H9 (cell line): ENCODE measurements around the gene PRKAG2. TPM values are rescaled to one million over a fixed set of nuclear protein-coding genes. Genes with fewer than 3 reads are reported as not detected.

ENCODE experiments used
- DNase-seq: peaks from one replicate; pipeline ENCODE4 v3.0.0-alpha.2; 2017
- H2AFZ ChIP-seq: one replicate; pipeline ENCODE4 v1.6.1; 2013; ENCODE audit warnings: mild to moderate bottlenecking, low read length, control low read depth, moderate library complexity
- H2AK5ac ChIP-seq: 2 replicates; pipeline ENCODE4 v1.6.1; 2013; ENCODE audit warnings: low read length, control low read depth, mixed read lengths; ENCODE audit not compliant: insufficient read length
- H2BK120ac ChIP-seq: one replicate; pipeline ENCODE4 v1.6.1; 2013; ENCODE audit warnings: low read depth, mild to moderate bottlenecking, low read length, control low read depth, inconsistent platforms; ENCODE audit not compliant: poor library complexity, severe bottlenecking
- H2BK12ac ChIP-seq: 2 replicates; pipeline ENCODE4 v1.6.1; 2013; ENCODE audit warnings: low read length, control low read depth, mixed read lengths, low read depth; ENCODE audit not compliant: insufficient read length
- H2BK15ac ChIP-seq: 2 replicates; pipeline ENCODE4 v1.6.1; 2013; ENCODE audit warnings: low read depth, low read length, control low read depth
- H2BK20ac ChIP-seq: one replicate; pipeline ENCODE4 v1.6.1; 2013; ENCODE audit warnings: low read depth, mild to moderate bottlenecking, low read length, control low read depth, inconsistent platforms; ENCODE audit not compliant: poor library complexity, severe bottlenecking
- H2BK5ac ChIP-seq: 2 replicates; pipeline ENCODE4 v1.6.1; 2013; ENCODE audit warnings: low read length, control low read depth, mixed read lengths; ENCODE audit not compliant: insufficient read length
- H3K14ac ChIP-seq: 2 replicates; pipeline ENCODE4 v1.6.1; 2013; ENCODE audit warnings: low read length, control low read depth; ENCODE audit not compliant: insufficient read depth
- H3K18ac ChIP-seq: 2 replicates; pipeline ENCODE4 v1.6.1; 2013; ENCODE audit warnings: low read depth, mild to moderate bottlenecking, mixed read lengths, low read length, control low read depth; ENCODE audit not compliant: insufficient read length
- H3K23ac ChIP-seq: 2 replicates; pipeline ENCODE4 v1.6.1; 2013; ENCODE audit warnings: low read length, control low read depth, mixed read lengths, low read depth; ENCODE audit not compliant: insufficient read length
- H3K23me2 ChIP-seq: 2 replicates; pipeline ENCODE4 v1.6.1; 2013; ENCODE audit warnings: low read depth, mild to moderate bottlenecking, mixed read lengths, low read length, control low read depth; ENCODE audit not compliant: insufficient read length, poor library complexity, severe bottlenecking
- H3K27ac ChIP-seq: 2 replicates; pipeline ENCODE4 v1.5.1; 2013; ENCODE audit warnings: low read length, control low read depth, mixed read lengths, low read depth; ENCODE audit not compliant: insufficient read length
- H3K27me3 ChIP-seq: 2 replicates; pipeline ENCODE4 v1.6.1; 2013; ENCODE audit warnings: low read length, control low read depth, inconsistent platforms; ENCODE audit not compliant: insufficient read depth
- H3K4ac ChIP-seq: 2 replicates; pipeline ENCODE4 v1.6.1; 2013; ENCODE audit warnings: low read depth, mild to moderate bottlenecking, control low read depth, inconsistent platforms, low read length, moderate library complexity
- H3K4me1 ChIP-seq: 2 replicates; pipeline ENCODE4 v1.6.1; 2013; ENCODE audit warnings: low read length, control low read depth, inconsistent platforms; ENCODE audit not compliant: insufficient read depth
- H3K4me2 ChIP-seq: 2 replicates; pipeline ENCODE4 v1.6.1; 2013; ENCODE audit warnings: low read length, control low read depth, mixed read lengths; ENCODE audit not compliant: insufficient read length, insufficient read depth
- H3K56ac ChIP-seq: 2 replicates; pipeline ENCODE4 v1.6.1; 2013; ENCODE audit warnings: low read depth, mild to moderate bottlenecking, mixed read lengths, low read length, control low read depth; ENCODE audit not compliant: insufficient read length
- H3K79me1 ChIP-seq: 2 replicates; pipeline ENCODE4 v1.6.1; 2013; ENCODE audit warnings: low read depth, mild to moderate bottlenecking, moderate library complexity, low read length, control low read depth, inconsistent platforms; ENCODE audit not compliant: insufficient read depth, poor library complexity, severe bottlenecking
- H3K79me2 ChIP-seq: 2 replicates; pipeline ENCODE4 v1.6.1; 2013; ENCODE audit warnings: low read length, control low read depth, inconsistent platforms; ENCODE audit not compliant: insufficient read depth
- H3K9ac ChIP-seq: 2 replicates; pipeline ENCODE4 v1.6.1; 2013; ENCODE audit warnings: low read length, control low read depth, mixed read lengths; ENCODE audit not compliant: insufficient read length; ENCODE audit errors: extremely low read depth
- H3K9me3 ChIP-seq: one replicate; pipeline ENCODE4 v1.6.1; 2013; ENCODE audit warnings: low read depth, low read length, inconsistent platforms; ENCODE audit not compliant: control insufficient read depth
- H3T11ph ChIP-seq: one replicate; pipeline ENCODE4 v1.6.1; 2013; ENCODE audit warnings: mild to moderate bottlenecking, low read length, control low read depth, inconsistent platforms
- H4K20me1 ChIP-seq: one replicate; pipeline ENCODE4 v1.6.1; 2013; ENCODE audit not compliant: control insufficient read depth, insufficient read length, insufficient read depth
- H4K5ac ChIP-seq: 2 replicates; pipeline ENCODE4 v1.6.1; 2013; ENCODE audit warnings: low read depth, mild to moderate bottlenecking, mixed read lengths, low read length, control low read depth; ENCODE audit not compliant: insufficient read length
- H4K8ac ChIP-seq: replicated peaks from 2 replicates; pipeline ENCODE4 v1.6.1; 2013; ENCODE audit warnings: low read length, control low read depth, mixed read lengths, low read depth; ENCODE audit not compliant: insufficient read length
- H4K91ac ChIP-seq: 2 replicates; pipeline ENCODE4 v1.6.1; 2013; ENCODE audit warnings: low read depth, mild to moderate bottlenecking, moderate library complexity, mixed read lengths, low read length, control low read depth; ENCODE audit not compliant: insufficient read length
- H3K27ac Mint-ChIP-seq, 3 experiments: 2 replicates in 2 of 3; 3 replicates in 1 of 3; pipeline ENCODE4 v1.8.0; 2020 to 2021; ENCODE audit warnings: mixed read lengths in 3 of 3, mild to moderate bottlenecking in 1 of 3, moderate library complexity in 1 of 3
- H3K27me3 Mint-ChIP-seq: 2 replicates; pipeline ENCODE4 v1.8.0; 2021; ENCODE audit warnings: low read depth, mild to moderate bottlenecking, moderate library complexity, mixed read lengths
- H3K36me3 Mint-ChIP-seq, 3 experiments: 2 replicates in 2 of 3; 3 replicates in 1 of 3; pipeline ENCODE4 v1.8.0; 2020 to 2021; ENCODE audit warnings: low read depth in 3 of 3, mixed read lengths in 3 of 3; ENCODE audit not compliant: insufficient read depth in 1 of 3
- H3K4me1 Mint-ChIP-seq, 2 experiments: 2 replicates each; pipeline ENCODE4 v1.8.0; 2020; ENCODE audit warnings: mixed read lengths in 2 of 2
- H3K4me3 Mint-ChIP-seq, 2 experiments: 2 replicates in 1 of 2; 3 replicates in 1 of 2; pipeline ENCODE4 v1.8.0; 2020 to 2021; ENCODE audit warnings: mild to moderate bottlenecking in 2 of 2, mixed read lengths in 2 of 2, moderate library complexity in 1 of 2
- H3K9me3 Mint-ChIP-seq, 2 experiments: 2 replicates in 1 of 2; 3 replicates in 1 of 2; pipeline ENCODE4 v1.8.0; 2020; ENCODE audit warnings: mild to moderate bottlenecking in 2 of 2, mixed read lengths in 2 of 2, moderate library complexity in 1 of 2
- WGBS: extraction: QIAGEN DNeasy Blood & Tissue Kit; methylation state at CpG from one replicate; pipeline ENCODE4 v1.1.7; 2013; ENCODE audit warnings: missing lambda C conversion rate, low lambda C conversion rate, mixed read lengths; ENCODE audit not compliant: insufficient read length; ENCODE audit errors: extremely low coverage; 5-methylcytosine and 5-hydroxymethylcytosine counted together
- total RNA-seq: library from RNA; stranded (reverse); gene quantifications from 2 replicates; pipeline ENCODE4 v1.2.1, GENCODE V29; 2021
- TF ChIP-seq, protein P1 (sequence below): fragments of 200-600 bp; sonication (generic); conservative IDR thresholded peaks from 3 replicates; pipeline ENCODE4 v1.8.0; 2021; ENCODE audit warnings: antibody characterized with exemption, mild to moderate bottlenecking

PRKAG2 gene
- total RNA-seq, 1 experiment from 2014 or later: 11.8 TPM

DNA sequence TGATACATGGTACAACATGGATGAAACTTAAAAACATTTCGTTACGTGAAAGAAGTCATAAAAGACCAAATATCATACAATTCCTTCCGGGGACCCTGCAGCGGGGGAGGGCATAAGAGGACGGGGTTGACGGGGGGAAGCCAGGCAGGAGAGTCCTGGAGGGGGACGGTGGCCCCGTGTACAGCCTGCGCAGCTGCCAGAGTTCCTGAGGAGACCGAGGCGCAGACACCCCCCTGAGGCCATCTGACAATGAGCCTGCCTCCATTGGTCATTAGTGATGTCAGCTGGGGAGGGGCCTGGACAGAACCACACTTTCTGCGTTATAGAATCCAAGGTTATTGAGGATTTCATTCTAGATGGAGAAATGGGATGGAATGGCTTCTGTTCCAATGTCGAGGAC lies 47.2 kb downstream of the PRKAG2 start:
- H2AFZ ChIP-seq: no peak overlapping the region
- no peak for DNase-seq
- H3K9me3 ChIP-seq: no peaks in the 10 kb centered on the region
- no peaks in the 10 kb centered on the region for H3K27me3 ChIP-seq
- Mint-ChIP-seq H3K36me3 (no peaks in the 10 kb centered on the region; a peak in 1 of 7 replicates), H3K27ac (no peak overlapping the region), H3K9me3 (no peaks in the 10 kb centered on the region; a peak in 2 of 5 replicates), H3K27me3 (no peaks in the 10 kb centered on the region; the same call in none of the 2 replicates), H3K4me3 (no peak overlapping the region), H3K4me1 (peaks cover 7 to 8% of the 10 kb centered on the region in 2 experiments)
- H3K79me1 ChIP-seq: no peaks in the 10 kb centered on the region
- no peak overlapping the region for H4K8ac ChIP-seq
- H3K27ac ChIP-seq: no peak overlapping the region
- H4K20me1 ChIP-seq: no peaks in the 10 kb centered on the region
- no peak overlapping the region for H2AK5ac ChIP-seq
- no peaks in the 10 kb centered on the region for H3K79me2 ChIP-seq
- H3T11ph ChIP-seq: no peak overlapping the region
- no peak overlapping the region for H2BK20ac ChIP-seq
- H3K56ac ChIP-seq: no peak overlapping the region
- H3K4ac ChIP-seq: no peak overlapping the region
- TF ChIP-seq, protein P1, sequence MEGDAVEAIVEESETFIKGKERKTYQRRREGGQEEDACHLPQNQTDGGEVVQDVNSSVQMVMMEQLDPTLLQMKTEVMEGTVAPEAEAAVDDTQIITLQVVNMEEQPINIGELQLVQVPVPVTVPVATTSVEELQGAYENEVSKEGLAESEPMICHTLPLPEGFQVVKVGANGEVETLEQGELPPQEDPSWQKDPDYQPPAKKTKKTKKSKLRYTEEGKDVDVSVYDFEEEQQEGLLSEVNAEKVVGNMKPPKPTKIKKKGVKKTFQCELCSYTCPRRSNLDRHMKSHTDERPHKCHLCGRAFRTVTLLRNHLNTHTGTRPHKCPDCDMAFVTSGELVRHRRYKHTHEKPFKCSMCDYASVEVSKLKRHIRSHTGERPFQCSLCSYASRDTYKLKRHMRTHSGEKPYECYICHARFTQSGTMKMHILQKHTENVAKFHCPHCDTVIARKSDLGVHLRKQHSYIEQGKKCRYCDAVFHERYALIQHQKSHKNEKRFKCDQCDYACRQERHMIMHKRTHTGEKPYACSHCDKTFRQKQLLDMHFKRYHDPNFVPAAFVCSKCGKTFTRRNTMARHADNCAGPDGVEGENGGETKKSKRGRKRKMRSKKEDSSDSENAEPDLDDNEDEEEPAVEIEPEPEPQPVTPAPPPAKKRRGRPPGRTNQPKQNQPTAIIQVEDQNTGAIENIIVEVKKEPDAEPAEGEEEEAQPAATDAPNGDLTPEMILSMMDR: no peak
- no peak overlapping the region for H3K18ac ChIP-seq
- no peak overlapping the region for H2BK12ac ChIP-seq
- H3K14ac ChIP-seq: no peak overlapping the region
- no peaks in the 10 kb centered on the region for H3K23me2 ChIP-seq
- no peak overlapping the region for H4K91ac ChIP-seq
- H2BK15ac ChIP-seq: no peak overlapping the region
- WGBS: no CpG with 5 or more reads among the region's 13 CpGs
- H4K5ac ChIP-seq: no peak overlapping the region
- H2BK120ac ChIP-seq: no peak overlapping the region
- no peak overlapping the region for H3K4me2 ChIP-seq
- no peak overlapping the region for H3K9ac ChIP-seq
- H3K4me1 ChIP-seq: peaks cover 3% of the 10 kb centered on the region
- no peak overlapping the region for H2BK5ac ChIP-seq
- H3K23ac ChIP-seq: no peak overlapping the region
